Measurements from ENCODE around the gene EPHA3. TPM values are rescaled to one million over a fixed set of nuclear protein-coding genes. Genes with fewer than 3 reads are reported as not detected.

The EPHA3 gene
- total and polyA plus RNA-seq, 2 of the 4 experiments (the other 2 are of a cell fraction), result 0.10 to 0.18 TPM

GRCh38 chr3:89182056-89182455, 74.6 kb downstream of the EPHA3 start:
- no peaks in the 10 kb centered on the region for H3K27me3 ChIP-seq (ENCODE audit: control insufficient read depth, insufficient read depth, low read length)
- H3K27ac ChIP-seq (ENCODE audit: insufficient read depth, low read length), result no peak overlapping the region
- no peak overlapping the region for H2AK5ac ChIP-seq (ENCODE audit: low read depth, low read length)
- H4K5ac ChIP-seq (ENCODE audit: low read depth, low read length), result no peak overlapping the region
- no peak overlapping the region for H2BK20ac ChIP-seq (ENCODE audit: low read depth, low read length)
- H3K14ac ChIP-seq (replicated peaks; ENCODE audit: low read depth, low read length), result no peak overlapping the region
- DNase-seq (no peak), ATAC-seq (ENCODE audit: low read depth) (no peak)
- H3K18ac ChIP-seq (ENCODE audit: low read depth, low read length), result no peak overlapping the region
- H2BK5ac ChIP-seq (ENCODE audit: low read depth, low read length, poor library complexity, severe bottlenecking), result no peak overlapping the region
- H4K20me1 ChIP-seq (ENCODE audit: insufficient read depth, low read length), result no peaks in the 10 kb centered on the region
- H3K23ac ChIP-seq (ENCODE audit: low read depth, low read length), result no peak overlapping the region
- H3K36me3 ChIP-seq (ENCODE audit: control insufficient read depth, insufficient read depth, low read length), result no peaks in the 10 kb centered on the region
- H2AFZ ChIP-seq (replicated peaks; ENCODE audit: low read length, poor library complexity), result no peak overlapping the region
- TF ChIP-seq MAZ (IDR thresholded peaks at IDR 0.05; ENCODE audit: borderline replicate concordance, low read depth, low read length) (no peak), RAD21 (IDR thresholded peaks at IDR 0.05; ENCODE audit: low read length) (no peak), SMC3 (IDR thresholded peaks at IDR 0.05; ENCODE audit: low read depth, low read length) (no peak), MAFK (IDR thresholded peaks at IDR 0.05; ENCODE audit: low read depth, low read length) (no peak), RCOR1 (IDR thresholded peaks at IDR 0.05; ENCODE audit: insufficient replicate concordance, low read length) (no peak), ELK1 (IDR thresholded peaks at IDR 0.05; ENCODE audit: borderline replicate concordance, low read depth, low read length) (no peak), MXI1 (IDR thresholded peaks at IDR 0.05; ENCODE audit: borderline replicate concordance, low read depth, low read length) (no peak), CHD1 (IDR thresholded peaks at IDR 0.05; ENCODE audit: low read depth, low read length) (no peak), FOS (IDR thresholded peaks at IDR 0.05; ENCODE audit: low read depth, low read length) (no peak), CTCF (conservative IDR thresholded peaks at IDR 0.05; ENCODE audit: low read depth, low read length) (no peak), NFE2L2 (IDR thresholded peaks at IDR 0.05; ENCODE audit: low read depth, low read length) (no peak), BHLHE40 (IDR thresholded peaks at IDR 0.05; ENCODE audit: low read depth, low read length) (no peak), CEBPB (IDR thresholded peaks at IDR 0.05; ENCODE audit: low read depth, low read length) (no peak), USF2 (IDR thresholded peaks at IDR 0.05; ENCODE audit: low read depth, low read length) (no peak), POLR2A (IDR thresholded peaks at IDR 0.05; ENCODE audit: low read depth, low read length) (no peak), RFX5 (IDR thresholded peaks at IDR 0.05; ENCODE audit: low read depth, low read length) (no peak)
- no TSS peak for BruUV-seq (replicated peaks)
- CTCF ChIA-PET, result no interaction called here
- no peaks in the 10 kb centered on the region for H3K9me1 ChIP-seq (ENCODE audit: insufficient read depth, low read length)
- H4K91ac ChIP-seq (ENCODE audit: insufficient read depth, low read depth, low read length), result no peak overlapping the region
- no peak overlapping the region for H3K4me2 ChIP-seq (ENCODE audit: low read depth, low read length)
- H3K9me3 ChIP-seq (ENCODE audit: control insufficient read depth, insufficient read depth, low read length), result no peaks in the 10 kb centered on the region
- no peaks in the 10 kb centered on the region for H3K4me1 ChIP-seq (ENCODE audit: control insufficient read depth, insufficient read depth, low read length)
- H4K8ac ChIP-seq (ENCODE audit: low read depth in 2 of 2, low read length in 2 of 2), result no peak overlapping the region
- in situ Hi-C loops (cut with MboI; ENCODE audit: low sequenced_read_pairs) (no loop called here), intact Hi-C loops (cut with micrococcal nuclease) (no loop called here), dilution Hi-C loops (cut with HindIII; ENCODE audit: low sequenced_read_pairs, unreplicated experiment) (no loop called here)
- no peak overlapping the region for H2AK9ac ChIP-seq (replicated peaks; ENCODE audit: low read depth, low read length, poor library complexity)
- no CpG with 5 or more reads among the region's 1 CpG for WGBS, 2 experiments (ENCODE audit: extremely low coverage in 2 of 2, insufficient read length in 1 of 2)
- H3K4ac ChIP-seq (ENCODE audit: low read depth, low read length), result no peak overlapping the region
- no peak overlapping the region for H3K9ac ChIP-seq (ENCODE audit: low read depth, low read length)
- POLR2A ChIA-PET (ENCODE audit: unreplicated experiment), result no interaction called here
- H2BK15ac ChIP-seq (ENCODE audit: low read depth, low read length), result no peak overlapping the region
- no peak overlapping the region for H2BK120ac ChIP-seq (ENCODE audit: low read depth, low read length)
- no peak overlapping the region for H3K56ac ChIP-seq (ENCODE audit: extremely low read depth, insufficient read depth, low read length)
- no peaks in the 10 kb centered on the region for H3K79me1 ChIP-seq (ENCODE audit: low read depth in 1 of 2, low read length in 2 of 2)
- H3K4me3 ChIP-seq (ENCODE audit: insufficient read depth, low read depth, low read length), result no peak overlapping the region
